GM20431 (cell line): ENCODE data around the gene BAIAP2.

Source experiments
- in situ Hi-C: fragments of 300-500 bp; cut with MseI, MboI; formaldehyde crosslinking; loops from one replicate; pipeline ENCODE4 v1.15.0; 2020; ENCODE audit warnings: low sequenced_read_pairs; ENCODE audit not compliant: unreplicated experiment

BAIAP2 gene

DNA sequence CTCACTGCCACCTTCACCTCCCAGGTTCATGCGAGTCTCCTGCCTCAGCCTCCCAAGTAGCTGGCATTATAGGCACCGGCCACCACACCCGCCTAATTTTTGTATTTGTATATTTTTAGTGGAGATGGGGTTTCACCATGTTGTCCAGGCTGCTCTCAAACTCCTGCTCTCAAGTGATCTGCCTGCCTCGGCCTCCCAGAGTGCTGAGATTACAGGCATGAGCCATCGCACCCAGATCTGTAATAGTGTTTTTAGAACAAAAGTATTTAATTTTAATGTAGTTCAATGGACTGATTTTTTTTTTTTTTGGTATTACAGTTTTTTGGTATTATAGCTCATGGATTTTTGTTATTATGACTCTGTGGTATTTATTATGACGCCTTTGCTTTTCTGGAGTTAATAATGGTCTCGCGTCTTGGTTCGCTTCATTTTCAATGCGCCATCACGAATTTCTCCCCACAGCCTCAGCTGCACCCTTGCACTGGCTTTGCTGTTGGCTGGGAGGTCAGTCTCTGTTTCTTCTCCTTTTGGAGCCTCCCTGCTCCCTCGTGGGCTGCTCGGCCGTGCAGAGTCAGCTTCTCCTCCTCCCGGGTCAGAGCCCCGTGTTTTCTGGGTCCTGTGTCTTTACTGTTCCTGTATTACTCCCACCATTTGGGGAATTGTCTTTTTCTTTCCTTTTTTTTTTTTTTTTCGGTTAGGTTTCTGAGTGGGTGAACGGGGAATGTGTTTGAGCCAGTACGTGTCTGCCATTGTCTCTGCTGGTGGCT is 27.2 kb downstream of the BAIAP2 start:
- in situ Hi-C loops: no loop called here

DNA sequence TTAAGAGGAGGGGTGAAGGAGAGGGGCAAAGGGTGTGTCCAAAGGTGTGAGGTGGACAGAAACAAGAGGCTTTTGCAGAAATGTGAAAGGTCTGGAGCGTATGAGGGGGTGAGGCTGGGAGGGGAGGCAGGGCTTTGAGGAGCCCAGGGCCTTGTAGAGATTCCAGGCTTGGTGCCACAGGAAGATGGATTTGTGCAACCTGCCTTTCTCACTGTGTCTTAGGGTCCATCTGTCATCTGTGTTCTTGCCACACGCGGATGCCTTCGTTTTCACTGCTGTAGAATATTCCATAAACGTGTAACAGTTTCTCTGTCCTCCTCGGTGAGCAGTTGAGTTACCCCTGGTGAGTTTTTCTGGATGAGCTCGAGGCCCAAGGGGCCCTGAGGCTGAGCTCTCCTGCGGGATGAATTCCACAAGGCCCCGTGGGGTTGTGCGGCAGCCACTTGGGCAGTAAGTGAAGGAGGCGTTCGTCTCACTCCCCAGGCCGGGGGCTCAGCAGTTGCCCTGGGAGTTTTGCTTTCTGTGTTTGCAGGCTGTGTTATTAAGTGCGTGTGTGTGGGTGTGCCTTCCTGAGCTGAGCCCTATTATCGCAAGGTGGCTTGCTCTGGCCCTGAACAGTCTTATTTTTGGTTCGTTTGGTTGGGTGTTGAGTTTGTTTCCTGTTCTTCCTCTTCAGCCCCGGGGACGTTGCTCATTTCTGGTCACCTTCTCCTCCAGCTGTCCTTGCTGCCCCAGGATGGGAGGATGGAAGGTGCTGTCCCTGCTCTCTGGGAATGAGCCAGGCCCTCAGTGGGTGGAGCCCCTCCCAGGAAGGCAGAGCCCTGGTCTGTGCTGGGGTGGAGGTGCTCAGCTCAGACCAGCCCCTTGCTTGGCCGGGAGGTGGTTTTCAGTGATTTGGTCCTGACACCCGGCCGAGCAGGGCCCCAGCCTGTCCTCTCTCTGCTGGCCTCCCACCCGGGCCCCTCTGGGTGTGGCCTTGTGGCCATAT is 28.4 kb downstream of the BAIAP2 start:
- in situ Hi-C loops: no loop called here

DNA sequence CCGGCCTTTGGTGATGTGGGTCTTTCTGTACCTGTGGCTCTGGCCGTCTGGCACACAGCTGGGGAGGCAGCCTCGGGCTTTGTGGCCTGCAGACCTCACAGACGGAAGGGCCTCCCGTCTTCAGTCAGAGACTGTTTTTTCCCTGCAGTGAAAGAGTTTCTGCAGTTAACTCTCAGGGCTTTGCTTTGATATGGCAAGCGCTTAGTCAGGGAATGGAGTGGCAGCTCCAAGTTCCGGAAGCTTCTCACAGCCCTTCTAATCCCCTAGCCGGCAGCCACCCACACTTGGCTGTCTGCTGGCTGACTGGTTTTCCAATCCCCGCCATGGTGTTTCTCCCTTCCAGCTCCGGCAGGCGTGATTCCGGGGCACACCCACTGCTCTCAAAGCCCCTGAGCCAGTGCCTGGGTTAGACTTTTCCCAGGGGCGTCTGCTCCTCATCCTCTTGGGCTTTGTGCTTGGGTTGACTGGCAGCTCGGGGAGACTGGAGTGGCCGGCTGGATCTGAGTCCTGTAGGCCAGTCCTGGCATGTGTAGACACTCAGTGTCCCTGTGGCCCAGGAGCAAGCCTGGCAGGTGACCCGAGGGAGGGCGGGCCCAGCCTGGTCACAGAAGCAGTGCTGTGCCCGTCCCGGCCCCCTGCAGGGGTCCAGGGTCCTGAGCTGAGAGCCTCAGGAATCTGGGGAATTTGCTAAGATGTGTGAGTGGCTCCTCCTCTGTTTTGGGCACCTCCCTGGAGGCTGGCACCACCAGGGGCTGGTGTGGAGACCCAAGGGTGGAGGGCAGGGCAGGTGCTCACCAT is 29.9 kb downstream of the BAIAP2 start:
- in situ Hi-C loops: no loop called here

DNA sequence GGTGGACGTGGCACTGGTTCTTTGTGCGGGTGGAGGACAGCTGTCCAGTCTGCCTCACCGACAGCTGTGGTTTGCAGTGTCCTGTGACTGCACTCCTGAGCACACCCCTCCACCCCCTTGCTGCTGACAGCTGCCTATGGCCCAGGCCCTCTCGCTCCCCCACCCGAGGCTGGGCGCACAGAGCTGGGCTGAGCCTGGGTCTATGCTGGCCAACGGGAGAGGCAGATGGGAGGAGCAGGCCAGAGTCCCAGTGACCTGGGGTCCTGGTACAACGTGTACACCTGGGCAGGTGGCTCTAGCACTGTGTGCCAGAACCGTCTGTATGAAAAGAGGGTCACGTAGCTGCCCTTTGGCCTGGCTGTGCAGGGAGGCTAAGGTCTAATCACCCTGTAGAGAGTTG is 30.5 kb downstream of the BAIAP2 start:
- in situ Hi-C loops: no loop called here

DNA sequence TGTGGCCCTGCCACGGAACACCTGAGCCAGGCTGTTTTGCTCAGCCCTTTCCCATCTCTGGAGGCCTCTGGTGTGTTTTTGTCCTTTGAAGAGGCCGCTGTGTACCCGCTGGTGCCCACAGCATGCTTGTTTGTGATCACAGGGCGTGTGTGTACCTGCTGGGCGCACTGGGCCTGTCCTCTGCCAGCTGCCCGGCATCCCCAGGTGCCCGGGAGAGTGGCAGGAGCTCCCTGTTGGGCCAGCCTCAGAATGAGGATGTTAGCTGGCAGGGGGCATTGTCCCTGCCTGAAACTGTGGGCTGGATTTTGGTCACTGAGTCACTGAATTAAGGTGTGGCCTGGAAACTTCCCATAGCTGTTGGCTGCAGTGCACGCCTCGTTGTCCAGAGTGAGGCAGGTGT is 31.1 kb downstream of the BAIAP2 start:
- in situ Hi-C loops: no loop called here

DNA sequence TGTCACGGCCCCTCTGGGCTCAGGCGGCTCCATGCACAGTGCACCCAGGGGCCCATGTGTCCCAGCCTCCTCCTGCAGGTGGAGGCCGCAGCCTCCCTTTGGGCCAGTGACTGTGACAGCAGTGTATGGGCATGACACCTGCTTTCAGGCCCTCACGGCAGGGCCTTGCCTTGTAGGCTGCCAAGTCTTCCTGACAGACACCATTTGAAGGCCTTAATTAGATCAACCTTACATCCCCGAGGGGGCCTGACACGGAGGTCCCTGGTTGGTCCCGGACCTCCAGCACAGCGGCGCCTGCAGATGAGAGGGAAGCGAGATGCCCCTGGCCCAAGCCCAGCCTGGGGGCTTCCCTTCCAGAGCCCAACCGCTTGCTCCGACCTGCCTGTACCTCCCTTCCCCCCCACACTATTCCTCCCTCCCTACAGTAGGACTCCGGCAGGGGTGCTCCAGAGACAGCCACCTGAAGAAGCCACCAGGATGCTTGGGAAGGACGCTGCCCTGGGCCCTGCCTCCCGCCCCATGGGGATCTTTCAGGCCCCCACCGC is 31.9 kb downstream of the BAIAP2 start:
- in situ Hi-C loops: no loop called here

DNA sequence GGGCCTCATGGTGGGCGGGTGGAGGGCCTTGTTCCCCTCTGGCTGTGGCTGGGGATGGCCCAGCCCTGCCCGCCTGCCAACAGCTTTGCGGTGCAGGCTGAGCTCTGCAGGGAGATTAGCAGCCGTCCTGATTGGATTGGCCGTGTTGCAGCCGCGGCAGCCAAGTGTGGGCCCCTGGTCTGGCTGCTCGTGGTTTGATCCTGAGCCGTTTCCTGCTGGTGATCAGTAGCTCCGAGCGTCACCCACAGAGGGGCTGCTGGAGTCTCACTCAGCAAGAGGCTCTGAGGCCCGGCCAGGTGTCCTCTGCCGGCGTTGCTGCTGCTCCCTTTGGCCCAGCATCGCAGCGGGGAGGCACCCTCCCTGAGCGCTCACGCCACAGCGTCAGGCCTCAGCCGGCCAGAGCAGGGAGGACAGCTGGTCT is 32.5 kb downstream of the BAIAP2 start:
- in situ Hi-C loops: no loop called here

DNA sequence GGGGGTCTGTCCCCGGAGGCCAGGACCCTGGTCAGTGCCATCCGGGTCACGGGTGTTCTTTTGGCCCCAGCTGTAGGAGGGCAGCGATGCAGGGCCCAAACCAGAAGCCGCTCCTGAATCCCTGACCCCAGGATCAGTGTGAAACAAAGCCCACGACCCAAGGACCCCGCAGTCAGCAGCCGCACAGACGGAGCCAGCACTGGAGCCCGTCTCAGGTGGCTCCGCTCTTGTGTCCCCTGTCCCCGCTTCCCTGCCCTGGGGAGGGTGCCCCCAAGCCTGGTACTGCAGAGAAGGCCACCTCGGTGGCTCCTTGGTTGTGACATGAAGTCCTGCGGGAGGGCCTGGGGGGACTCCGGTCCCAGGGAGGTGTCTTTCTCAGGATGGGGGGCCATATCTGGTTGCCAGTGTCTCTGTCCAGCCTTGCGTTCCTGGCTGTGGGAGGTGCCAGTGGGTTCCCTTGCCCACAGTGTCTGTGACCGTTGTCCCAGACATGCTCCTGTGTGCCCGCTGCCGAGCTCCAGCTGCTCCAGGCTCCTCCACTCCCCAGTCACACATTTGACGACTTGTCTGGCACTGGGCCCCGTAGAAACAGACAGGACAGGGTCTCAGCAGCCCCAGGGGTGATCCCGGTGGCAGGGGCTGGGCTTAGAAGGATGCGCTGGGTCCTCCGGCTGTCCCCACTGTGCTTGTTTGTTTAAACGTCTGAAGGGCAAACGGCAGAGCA is 33.6 kb downstream of the BAIAP2 start:
- in situ Hi-C loops: no loop called here

DNA sequence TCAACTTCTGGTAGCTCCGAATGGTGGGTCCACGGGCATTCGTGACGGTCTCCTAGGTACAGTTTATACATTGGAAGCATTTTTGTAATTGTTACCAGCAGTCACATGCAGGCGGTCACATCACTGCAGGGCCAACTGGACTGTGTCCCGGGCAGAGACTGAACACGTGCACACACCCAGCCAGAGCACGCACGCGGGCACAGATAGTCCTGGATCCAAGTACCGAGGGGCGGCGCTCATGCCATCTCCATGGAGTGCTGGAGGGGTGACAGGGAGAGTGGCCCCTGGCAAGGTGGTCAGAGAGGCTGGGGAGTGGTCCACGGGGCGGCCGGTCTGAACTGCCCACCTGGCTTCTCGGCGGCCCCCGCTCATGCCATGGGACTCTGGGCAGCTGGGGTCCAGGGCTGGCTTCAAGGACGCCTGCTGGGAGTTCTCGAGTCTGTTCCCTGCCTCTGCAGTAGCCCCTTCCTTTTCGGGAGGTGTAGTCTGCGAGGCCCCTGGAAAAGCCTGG is 34.2 kb downstream of the BAIAP2 start:
- in situ Hi-C loops: no loop called here

DNA sequence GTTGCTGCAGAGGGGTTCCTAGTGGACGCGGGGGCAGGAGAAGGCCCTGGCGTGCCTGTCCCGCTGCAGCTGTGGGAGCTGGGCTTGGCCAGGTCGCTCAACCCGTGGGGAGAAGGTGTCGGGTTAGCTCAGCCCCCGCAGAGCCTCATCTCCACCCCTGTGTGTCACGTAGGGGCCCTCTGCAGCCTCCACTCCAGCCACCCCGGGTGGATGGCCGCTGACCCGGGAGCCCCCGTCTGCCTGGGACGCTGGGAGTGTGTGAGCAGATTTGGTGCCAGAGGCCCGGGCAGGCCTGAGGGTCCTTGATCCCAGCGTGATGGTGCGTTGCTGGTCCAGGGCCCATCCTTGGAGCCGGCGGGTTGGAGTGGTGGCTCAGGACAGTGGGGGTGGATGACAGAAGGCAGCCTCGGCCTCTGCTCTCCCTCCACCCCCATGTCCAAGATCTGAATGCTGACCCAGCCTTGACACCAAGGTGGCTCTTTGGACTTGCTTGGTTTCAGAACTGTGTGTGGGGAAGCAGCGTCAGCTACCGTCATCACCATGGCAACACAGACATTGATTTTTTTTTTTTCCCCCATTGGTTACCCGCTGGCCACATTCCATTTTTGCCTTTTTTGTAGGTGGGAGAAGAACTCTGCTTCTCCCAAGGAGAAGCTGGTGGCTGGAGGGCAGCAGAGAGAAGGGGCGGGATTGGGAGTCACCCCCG is 35.7 kb downstream of the BAIAP2 start:
- in situ Hi-C loops: no loop called here

DNA sequence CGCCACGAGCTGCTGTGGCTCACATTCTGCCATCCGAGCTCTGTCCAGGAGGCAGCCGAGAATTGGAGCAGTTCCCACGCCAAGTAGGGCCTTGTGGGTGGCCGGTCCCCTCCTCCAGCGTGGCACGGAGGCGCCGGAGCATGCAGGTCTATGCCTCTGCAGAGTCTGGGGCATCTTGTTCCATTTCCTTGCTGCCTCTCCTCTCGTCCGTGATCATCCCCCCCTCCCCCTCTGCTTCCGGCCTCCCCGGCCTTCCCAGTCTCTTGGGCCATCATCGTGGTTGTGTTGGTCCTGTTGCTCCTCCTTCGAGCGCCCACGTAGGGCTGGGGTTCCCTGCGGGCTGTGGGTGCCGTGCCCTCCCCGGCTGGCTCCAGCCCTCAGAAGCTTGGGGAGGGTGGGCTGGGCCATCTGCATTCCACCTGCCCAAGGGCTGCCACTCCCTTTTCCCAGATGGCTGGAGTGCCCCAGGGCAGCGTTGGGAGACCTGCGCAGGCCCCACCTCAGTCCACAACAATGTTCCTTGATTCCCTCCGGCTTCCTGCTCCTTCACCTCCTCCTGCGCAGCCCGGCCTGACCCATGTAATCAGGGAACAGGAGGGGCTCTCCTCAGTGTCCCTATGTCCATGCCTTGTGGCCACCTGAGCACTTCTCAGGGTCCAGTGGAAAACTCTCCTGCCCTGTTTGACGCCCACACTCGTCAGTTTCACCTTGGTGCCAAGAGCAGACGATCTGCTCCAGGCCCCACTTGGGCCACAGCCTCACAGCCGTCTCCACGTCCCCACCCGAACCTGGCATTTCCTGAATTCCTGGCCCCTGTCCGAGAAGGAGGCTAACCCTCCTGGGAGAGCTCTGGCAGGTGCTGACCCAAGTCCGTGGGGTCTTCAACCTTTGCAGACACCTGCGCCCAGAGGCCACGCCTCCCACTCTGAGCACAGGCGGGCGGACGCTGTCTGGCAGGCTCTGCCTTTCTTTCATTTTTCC is 37.1 kb downstream of the BAIAP2 start:
- in situ Hi-C loops: no loop called here

DNA sequence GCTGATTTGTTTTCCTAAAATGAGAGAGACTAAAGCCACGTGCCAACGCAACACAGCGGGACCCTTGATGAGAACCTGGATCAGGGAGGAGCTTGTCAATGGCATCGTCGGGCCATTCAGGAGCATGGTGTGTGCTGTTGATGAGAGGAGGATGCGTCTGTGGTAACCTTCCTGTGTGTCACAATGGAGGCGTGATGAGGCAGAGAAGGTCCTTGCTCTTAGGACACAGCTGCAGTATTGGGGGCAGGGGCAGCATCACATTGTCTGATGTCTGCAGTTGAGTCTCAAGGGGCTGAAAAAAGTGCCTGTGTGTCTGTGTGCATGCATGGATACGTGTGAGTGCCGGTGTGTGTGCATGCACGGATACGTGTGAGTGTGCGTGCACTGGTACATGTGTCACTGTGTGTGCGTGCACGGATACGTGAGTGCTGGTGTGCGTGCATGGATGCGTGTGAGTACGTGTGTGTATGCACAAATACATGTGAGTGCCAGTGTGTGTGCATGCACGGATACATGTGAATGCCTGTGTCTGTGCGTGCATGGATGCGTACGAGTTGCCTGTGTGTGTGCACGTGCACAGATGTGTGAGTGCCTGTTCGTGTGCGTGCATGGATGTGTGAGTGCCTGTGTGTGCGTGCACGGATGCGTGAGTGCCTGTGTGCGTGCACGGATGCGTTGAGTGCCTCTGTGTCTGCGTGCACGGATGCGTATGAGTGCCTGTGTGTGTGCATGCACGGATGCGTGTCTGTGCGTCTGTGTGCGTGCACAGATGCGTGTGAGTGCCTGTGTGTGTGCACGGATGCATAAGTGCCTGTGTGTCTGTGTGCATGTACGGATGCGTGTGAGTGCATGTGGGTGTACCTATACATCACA is 39.3 kb downstream of the BAIAP2 start:
- in situ Hi-C loops: no loop called here

DNA sequence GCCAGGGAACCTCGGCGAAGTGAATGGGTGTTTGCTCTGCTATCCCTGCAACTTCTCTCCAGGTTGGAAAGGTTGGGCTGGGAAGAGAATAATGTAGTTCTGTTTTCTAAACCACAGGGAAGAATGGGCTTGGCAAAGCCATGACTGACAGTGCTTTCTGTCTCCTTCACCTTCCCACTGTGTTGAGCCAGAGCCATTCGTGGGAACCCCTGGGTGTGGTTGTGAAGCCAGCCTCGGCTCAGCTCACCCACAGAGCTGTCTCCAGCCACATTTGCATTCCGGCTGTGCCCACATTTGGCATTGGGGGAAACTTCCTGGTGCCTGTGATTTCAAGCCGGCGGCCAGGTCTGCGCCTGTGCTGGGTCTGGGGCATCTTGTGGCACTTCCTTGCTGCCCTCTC is 39.9 kb downstream of the BAIAP2 start:
- in situ Hi-C loops: no loop called here

DNA sequence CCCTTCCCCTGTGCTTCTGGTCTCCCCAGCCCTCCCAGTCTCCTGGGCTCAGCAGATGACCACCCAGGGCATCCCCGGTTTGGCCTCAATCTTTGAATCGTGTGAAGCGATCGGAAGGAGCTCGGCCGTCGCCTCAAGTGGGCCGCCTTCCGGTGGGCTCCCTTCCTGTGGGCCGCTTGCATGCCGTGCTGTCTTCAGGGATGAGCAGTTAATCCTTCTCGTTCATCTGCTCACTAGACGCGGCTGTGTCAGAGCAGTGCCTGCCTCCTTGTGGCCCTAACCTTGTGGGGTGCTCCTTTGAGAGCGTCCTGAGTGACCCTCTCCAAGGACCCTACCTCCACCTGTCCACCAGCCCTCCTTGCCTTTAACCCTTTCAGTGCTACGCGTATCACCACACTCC is 40.4 kb downstream of the BAIAP2 start:
- in situ Hi-C loops: no loop called here

DNA sequence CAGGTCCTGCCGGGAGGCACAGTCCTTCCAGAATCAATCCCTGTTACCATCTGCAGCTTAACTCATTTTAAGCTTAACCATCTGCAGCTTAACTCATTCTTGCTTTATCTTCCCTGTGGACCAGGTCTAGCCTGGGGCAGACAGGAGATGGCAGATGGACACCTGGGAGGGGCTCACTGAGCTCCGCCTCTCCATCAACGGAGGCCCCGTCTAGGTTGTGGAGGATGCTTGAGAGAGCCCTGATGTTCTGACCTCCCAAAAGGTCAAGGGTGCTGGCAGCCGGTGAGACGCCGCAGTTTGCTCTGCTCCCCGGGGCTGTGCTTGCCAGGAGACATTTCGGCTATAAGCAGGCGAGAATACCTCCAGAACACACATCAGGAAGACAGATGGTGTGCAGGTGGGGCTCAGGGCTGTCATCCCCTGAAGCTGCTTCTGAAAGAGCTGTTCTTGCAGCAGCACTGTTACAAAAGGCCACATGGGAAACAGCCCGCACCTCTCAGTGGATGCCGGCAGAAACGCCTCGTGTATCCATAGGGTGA is 41.3 kb downstream of the BAIAP2 start:
- in situ Hi-C loops: no loop called here
